GM21360 (cell line): ENCODE measurements around the gene SH3PXD2B.

ENCODE experiments used
- ATAC-seq: cut with Tn5 transposase; IDR thresholded peaks from one replicate; pipeline ENCODE4 v1.9.1; 2021; ENCODE audit warnings: mild to moderate bottlenecking, moderate library complexity; ENCODE audit not compliant: unreplicated experiment

The SH3PXD2B gene

DNA sequence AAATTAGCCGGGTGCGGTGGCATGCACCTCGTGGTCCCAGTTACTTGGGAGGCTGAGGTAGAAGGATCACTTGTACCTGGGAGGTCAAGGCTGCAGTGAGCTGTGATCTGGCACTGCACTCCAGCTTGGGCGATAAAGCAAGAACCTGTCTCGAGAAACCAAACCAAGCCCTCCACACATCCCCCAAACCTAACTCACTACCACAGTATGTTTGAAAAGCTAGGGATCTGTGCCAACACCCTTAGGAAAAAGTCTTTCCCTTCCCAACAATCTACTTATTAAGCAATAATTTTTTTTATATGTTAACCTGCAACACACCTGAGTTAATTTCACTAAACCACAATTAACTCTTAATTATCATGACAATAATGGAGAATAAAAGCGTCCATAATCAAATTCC lies 173.0 kb downstream of the SH3PXD2B start:
- ATAC-seq = no peak

DNA sequence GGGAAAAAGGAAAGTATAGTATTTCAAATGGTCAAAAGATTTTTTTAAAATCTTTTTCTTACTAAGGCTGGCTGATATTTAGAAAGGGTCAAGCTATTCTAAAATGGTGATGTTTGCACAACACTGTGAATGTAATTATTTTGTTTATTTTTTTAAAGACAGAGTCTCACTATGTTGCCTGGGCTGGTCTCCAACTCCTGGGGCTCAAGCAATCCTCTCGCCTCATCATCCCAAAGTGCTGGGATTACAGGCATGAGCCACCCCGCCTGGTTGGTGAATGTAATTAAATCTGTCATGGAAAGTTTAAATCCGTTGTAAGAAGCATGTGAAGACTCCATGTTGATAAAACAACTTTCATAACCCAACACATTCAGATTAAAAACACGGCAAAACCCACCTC lies 173.4 kb downstream of the SH3PXD2B start:
- ATAC-seq = no peak

DNA sequence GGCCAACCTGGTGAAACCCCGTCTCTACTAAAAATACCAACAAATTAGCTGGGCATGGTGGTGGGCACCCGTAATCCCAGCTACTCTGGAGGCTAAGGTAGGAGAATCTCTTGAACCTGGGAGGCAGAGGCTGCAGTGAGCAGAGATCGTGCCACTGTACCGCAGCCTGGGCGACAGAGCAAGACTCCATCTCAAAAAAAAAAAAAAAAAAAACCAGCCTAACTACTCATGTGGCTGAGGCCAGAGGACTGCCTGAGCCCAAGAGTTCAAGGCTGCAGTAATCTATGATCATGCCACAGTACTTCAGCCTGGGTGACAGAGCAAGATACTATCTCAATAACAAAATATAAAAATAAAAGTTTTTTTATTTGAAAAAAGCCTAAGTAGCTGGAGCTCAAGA lies 174.0 kb downstream of the SH3PXD2B start:
- ATAC-seq = no peak

DNA sequence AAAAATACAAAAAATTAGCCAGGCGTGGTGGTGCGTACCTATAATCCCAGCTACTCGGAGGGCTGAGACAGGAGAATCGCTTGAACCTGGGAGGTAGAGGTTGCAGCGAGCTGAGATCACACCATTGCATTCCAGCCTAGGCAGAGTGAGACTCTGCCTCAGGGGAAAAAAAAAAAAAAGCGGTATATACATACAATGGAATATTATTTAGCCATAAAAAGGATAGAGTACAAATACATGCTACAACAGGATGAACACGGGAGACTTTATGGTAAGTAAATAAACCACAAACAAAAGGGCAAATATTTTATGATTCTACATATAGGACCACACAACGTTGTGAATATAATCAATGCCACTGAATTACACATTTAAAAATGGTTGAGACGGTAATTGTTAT lies 176.0 kb downstream of the SH3PXD2B start:
- ATAC-seq = no peak

DNA sequence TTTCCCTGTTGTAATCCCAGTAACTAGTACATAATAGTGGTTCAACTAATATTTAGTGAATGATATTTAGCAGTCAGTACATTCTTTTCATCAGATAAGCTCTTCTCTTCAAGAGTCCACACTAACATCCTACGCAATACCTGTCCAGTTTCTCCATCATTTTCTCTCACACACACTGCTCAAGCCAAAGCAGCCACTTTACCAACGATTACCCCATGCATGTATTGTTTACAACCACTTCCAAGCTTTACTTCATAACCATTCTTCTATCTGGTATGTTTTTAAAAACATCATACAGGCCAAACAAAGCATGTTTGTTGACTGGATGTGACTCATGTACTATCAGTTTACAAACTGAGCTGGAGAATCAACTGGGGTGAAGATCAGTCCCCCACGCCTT lies 178.1 kb downstream of the SH3PXD2B start:
- no peak for ATAC-seq
